CD4-positive, alpha-beta memory T cell (primary cell): ENCODE results near the gene RMC1. TPM values are rescaled to one million over a fixed set of nuclear protein-coding genes. Genes with fewer than 3 reads are reported as not detected.
"Not testable (repeated sequence)": the region's sequence is repeated elsewhere in the genome, so short reads cannot be mapped to it uniquely, and the experiment has no call there.

Source experiments
- CTCF ChIA-PET: fragments of 350-600 bp; sonication (Branson Sonifier 250); formaldehyde crosslinking; loops from one replicate; lab custom pipeline; 2021; ENCODE audit warnings: inconsistent platforms; ENCODE audit not compliant: partially characterized antibody; lab: Charles Lee
- POLR2A ChIA-PET: fragments of 350-600 bp; sonication (Branson Sonifier 250); formaldehyde crosslinking; loops from one replicate; lab custom pipeline; 2021; ENCODE audit not compliant: partially characterized antibody; lab: Charles Lee
- DNase-seq, 5 donors: peaks; one replicate each; pipeline versions ENCODE4 v3.0.0 to v3.0.0-alpha.2; 2020 to 2022; ENCODE audit warnings: mixed read lengths in 1 of 5
- H3K27ac ChIP-seq: one replicate; pipeline ENCODE4 v1.7.0; 2013; ENCODE audit warnings: low read depth, low read length
- H3K27me3 ChIP-seq: 2 replicates; pipeline ENCODE4 v1.7.0; 2013; ENCODE audit warnings: mild to moderate bottlenecking, low read length, moderate library complexity; ENCODE audit not compliant: insufficient read depth
- H3K36me3 ChIP-seq: 2 replicates; pipeline ENCODE4 v1.7.0; 2013; ENCODE audit warnings: mild to moderate bottlenecking, low read length, moderate library complexity; ENCODE audit not compliant: insufficient read depth
- H3K4me1 ChIP-seq: 2 replicates; pipeline ENCODE4 v1.7.0; 2013; ENCODE audit warnings: mild to moderate bottlenecking, low read length, moderate library complexity; ENCODE audit not compliant: insufficient read depth
- H3K4me3 ChIP-seq, 2 donors: one replicate each; pipeline ENCODE4 v1.7.0; 2013; ENCODE audit warnings: low read length in 2 of 2, mild to moderate bottlenecking in 1 of 2
- H3K9me3 ChIP-seq, 2 donors: one replicate each; pipeline ENCODE4 v1.7.0; 2013; ENCODE audit warnings: low read length in 2 of 2, control low read depth in 1 of 2; ENCODE audit not compliant: control insufficient read depth in 1 of 2
- H3K27ac Mint-ChIP-seq, 7 donors: one replicate each; pipeline ENCODE4 v1.8.0; 2020 to 2021; ENCODE audit warnings: mixed read lengths in 7 of 7, mild to moderate bottlenecking in 6 of 7, inconsistent platforms in 3 of 7, moderate library complexity in 3 of 7
- H3K27me3 Mint-ChIP-seq, 2 donors: one replicate each; pipeline ENCODE4 v1.8.0; 2020 to 2021; ENCODE audit warnings: mixed read lengths in 2 of 2
- H3K36me3 Mint-ChIP-seq, 2 donors: one replicate each; pipeline ENCODE4 v1.8.0; 2020 to 2021; ENCODE audit warnings: mixed read lengths in 2 of 2, inconsistent platforms in 1 of 2, mild to moderate bottlenecking in 1 of 2
- H3K4me1 Mint-ChIP-seq, 4 donors: one replicate each; pipeline ENCODE4 v1.8.0; 2020 to 2021; ENCODE audit warnings: mixed read lengths in 4 of 4, mild to moderate bottlenecking in 1 of 4
- H3K4me3 Mint-ChIP-seq, 8 donors: one replicate each; pipeline ENCODE4 v1.8.0; 2020 to 2021; ENCODE audit warnings: mixed read lengths in 8 of 8, mild to moderate bottlenecking in 7 of 8, moderate library complexity in 6 of 8, inconsistent platforms in 3 of 8
- H3K9me3 Mint-ChIP-seq, 8 donors: one replicate each; pipeline ENCODE4 v1.8.0; 2020 to 2021; ENCODE audit warnings: mixed read lengths in 8 of 8, mild to moderate bottlenecking in 5 of 8, inconsistent platforms in 3 of 8, moderate library complexity in 1 of 8
- intact Hi-C: fragments of 100-400 bp; cut with micrococcal nuclease; formaldehyde crosslinking; loops from one replicate; pipeline ENCODE4 v1.15.1; 2023
- polyA plus RNA-seq, 2 donors: library from polyadenylated mRNA; unstranded; fragments of 300-500 nt; fragmentation: Illumina TruSeq; gene quantifications; one replicate each; pipeline ENCODE4 v1.2.3, GENCODE V29; 2021
- total RNA-seq, 2 experiments: library from RNA; stranded (reverse); gene quantifications; one replicate each; pipeline ENCODE4 v1.2.3, GENCODE V29; 2021

The RMC1 gene
- total and polyA plus RNA-seq, 4 experiments from 2014 or later, result 42.7 to 56.6 (median 51.2) TPM

- peak overlapping the region; percentile 89 to 97 (median 94) for H3K4me3 Mint-ChIP-seq
- CTCF ChIA-PET, result interaction anchor here (1.2 to 3.6 kb wide), 6 partner anchors 11 to 199 kb away, joined by 4 to 27 read pairs (median 4); no protein-coding TSS in a partner anchor
- intact Hi-C loops, result loop anchor here (1.0 to 5.0 kb wide), 3 partner anchors 12 to 572 kb away; partner anchors contain the start of gene RBBP8
- H3K27me3 Mint-ChIP-seq, result no peaks in the 10 kb centered on the region
- H3K4me1 ChIP-seq, result peaks cover 40% of the 10 kb centered on the region
- H3K36me3 Mint-ChIP-seq, result peaks cover 27 to 38% of the 10 kb centered on the region in 2 donors
- H3K27ac Mint-ChIP-seq, result peak overlapping the region; percentile 89 to 98 (median 94)
- peak; percentile 20 to 44 (median 37) for DNase-seq
- peak overlapping the region in 1 of 2 donors; percentile 85 for H3K4me3 ChIP-seq
- H3K9me3 ChIP-seq, result no peaks in the 10 kb centered on the region
- peak overlapping the region; percentile 82 for H3K27ac ChIP-seq
- H3K9me3 Mint-ChIP-seq, result no peaks in the 10 kb centered on the region
- POLR2A ChIA-PET, result interaction anchor here (0.6 to 2.1 kb wide), 6 partner anchors 11 to 83 kb away, joined by 3 to 10 read pairs (median 6); partner anchors contain the start of genes NPC1 and RIOK3
- no peaks in the 10 kb centered on the region for H3K27me3 ChIP-seq
- H3K4me1 Mint-ChIP-seq, result peaks cover 29 to 71% (median 49%) of the 10 kb centered on the region in 4 donors
- H3K36me3 ChIP-seq, result peaks cover 12% of the 10 kb centered on the region
Observed at GRCh38 chr18:23504720-23505119, 1.4 kb downstream of the RMC1 start.

GRCh38 chr18:23506393-23506792, 3.1 kb downstream of the RMC1 start:
- peak overlapping the region in 3 of 7 donors; percentile 57 to 90 (median 60) for H3K27ac Mint-ChIP-seq
- H3K4me3 Mint-ChIP-seq, result peak overlapping the region in 5 of 8 donors; percentile 10 to 68 (median 39)
- ChIA-PET POLR2A (no interaction called here), CTCF (interaction anchor here (1.3 to 3.6 kb wide), 3 partner anchors 9 to 82 kb away, joined by 3 to 27 read pairs (median 7); no protein-coding TSS in a partner anchor)
- H3K9me3 Mint-ChIP-seq, result no peaks in the 10 kb centered on the region
- Histone ChIP-seq H3K4me1 (peaks cover 40% of the 10 kb centered on the region), H3K27ac (no peak overlapping the region), H3K9me3 (no peaks in the 10 kb centered on the region), H3K36me3 (peaks cover 26% of the 10 kb centered on the region), H3K27me3 (no peaks in the 10 kb centered on the region), H3K4me3 (no peak overlapping the region)
- intact Hi-C loops, result no loop called here
- H3K27me3 Mint-ChIP-seq, result no peaks in the 10 kb centered on the region
- DNase-seq, result no peak
- peaks cover 29 to 72% (median 48%) of the 10 kb centered on the region in 4 donors for H3K4me1 Mint-ChIP-seq
- H3K36me3 Mint-ChIP-seq, result peaks cover 38 to 50% of the 10 kb centered on the region in 2 donors

GRCh38 chr18:23510923-23511322, 7.6 kb downstream of the RMC1 start:
- Histone ChIP-seq H3K4me1 (peaks cover 20% of the 10 kb centered on the region), H3K36me3 (peaks cover 35% of the 10 kb centered on the region)
- H3K9me3 ChIP-seq, H3K9me3 Mint-ChIP-seq, intact Hi-C loops, H3K27me3 Mint-ChIP-seq, H3K4me3 Mint-ChIP-seq, H3K4me3 ChIP-seq, DNase-seq, H3K27me3 ChIP-seq, H3K27ac ChIP-seq: not testable (repeated sequence)
- H3K4me1 Mint-ChIP-seq, result peaks cover 18 to 57% (median 40%) of the 10 kb centered on the region in 4 donors
- POLR2A ChIA-PET, result interaction anchor here (0.9 to 1.3 kb wide), 4 partner anchors 8 to 75 kb away, joined by 3 to 5 read pairs (median 3); partner anchors contain the start of gene RMC1
- peak overlapping the region in 1 of 7 donors; percentile 29 for H3K27ac Mint-ChIP-seq
- H3K36me3 Mint-ChIP-seq, result peaks cover 49 to 70% of the 10 kb centered on the region in 2 donors
- CTCF ChIA-PET, result interaction anchor here (0.9 to 2.2 kb wide), 3 partner anchors 13 to 76 kb away, joined by 3 to 10 read pairs (median 4); partner anchors contain the start of gene NPC1

GRCh38 chr18:23512216-23512615, 8.9 kb downstream of the RMC1 start:
- H3K27ac ChIP-seq, H3K9me3 ChIP-seq, H3K27me3 ChIP-seq, DNase-seq, H3K9me3 Mint-ChIP-seq, H3K27me3 Mint-ChIP-seq, intact Hi-C loops, H3K4me3 ChIP-seq: not testable (repeated sequence)
- H3K27ac Mint-ChIP-seq, result peak overlapping the region in 6 of 7 donors; percentile 25 to 92 (median 78)
- POLR2A ChIA-PET, result interaction anchor here (0.6 to 1.3 kb wide), 4 partner anchors 8 to 28 kb away, joined by 3 to 5 read pairs (median 3); partner anchors contain the start of gene RMC1
- H3K36me3 ChIP-seq, result peaks cover 41% of the 10 kb centered on the region
- H3K36me3 Mint-ChIP-seq, result peaks cover 44 to 68% of the 10 kb centered on the region in 2 donors
- H3K4me1 ChIP-seq, result peaks cover 17% of the 10 kb centered on the region
- H3K4me1 Mint-ChIP-seq, result peaks cover 14 to 50% (median 34%) of the 10 kb centered on the region in 4 donors
- H3K4me3 Mint-ChIP-seq, result peak overlapping the region in 1 of 8 donors; percentile 26
- CTCF ChIA-PET, result interaction anchor here (0.6 to 1.3 kb wide), 4 partner anchors 11 to 90 kb away, joined by 3 to 4 read pairs (median 3); no protein-coding TSS in a partner anchor

GRCh38 chr18:23512641-23513040, 9.3 kb downstream of the RMC1 start:
- Mint-ChIP-seq H3K9me3 (peaks cover 0 to 2% (median 0%) of the 10 kb centered on the region in 8 donors), H3K27ac (peak overlapping the region; percentile 47 to 92 (median 79)), H3K36me3 (peaks cover 41 to 68% of the 10 kb centered on the region in 2 donors), H3K27me3 (no peaks in the 10 kb centered on the region), H3K4me1 (peaks cover 14 to 45% (median 31%) of the 10 kb centered on the region in 4 donors), H3K4me3 (peak overlapping the region in 2 of 8 donors; percentile 26 to 64)
- ChIA-PET POLR2A (interaction anchor here (0.6 to 1.3 kb wide), 3 partner anchors 9 to 28 kb away, joined by 3 read pairs; no protein-coding TSS in a partner anchor), CTCF (interaction anchor here (0.6 to 1.3 kb wide), 3 partner anchors 11 to 91 kb away, joined by 3 to 4 read pairs (median 3); no protein-coding TSS in a partner anchor)
- no peak for DNase-seq
- Histone ChIP-seq H3K4me3 (no peak overlapping the region), H3K27me3 (no peaks in the 10 kb centered on the region), H3K4me1 (peaks cover 13% of the 10 kb centered on the region), H3K9me3 (no peaks in the 10 kb centered on the region), H3K27ac (no peak overlapping the region), H3K36me3 (peaks cover 46% of the 10 kb centered on the region)
- intact Hi-C loops, result no loop called here

GRCh38 chr18:23515911-23516546, 12.7 kb downstream of the RMC1 start:
- H3K36me3 ChIP-seq, result peaks cover 50% of the 10 kb centered on the region
- H3K27me3 ChIP-seq, result no peaks in the 10 kb centered on the region
- peaks cover 0 to 2% (median 0%) of the 10 kb centered on the region in 8 donors for H3K9me3 Mint-ChIP-seq
- no peak overlapping the region for H3K4me3 ChIP-seq
- H3K27me3 Mint-ChIP-seq, result no peaks in the 10 kb centered on the region
- DNase-seq, result peak; percentile 71 to 75 (median 75)
- H3K27ac Mint-ChIP-seq, result peak overlapping the region; percentile 39 to 91 (median 82)
- peaks cover 13% of the 10 kb centered on the region for H3K4me1 ChIP-seq
- no peaks in the 10 kb centered on the region for H3K9me3 ChIP-seq
- POLR2A ChIA-PET, result interaction anchor here (1.2 to 2.9 kb wide), 7 partner anchors 11 to 71 kb away, joined by 3 to 16 read pairs (median 5); partner anchors contain the start of gene RMC1
- CTCF ChIA-PET, result interaction anchor here (0.7 to 4.5 kb wide), 34 partner anchors 8 to 636 kb away, joined by 3 to 85 read pairs (median 6); partner anchors contain the start of genes NPC1 and RMC1
- peaks cover 37 to 77% of the 10 kb centered on the region in 2 donors for H3K36me3 Mint-ChIP-seq
- H3K27ac ChIP-seq, result no peak overlapping the region
- no peak overlapping the region for H3K4me3 Mint-ChIP-seq
- H3K4me1 Mint-ChIP-seq, result peaks cover 9 to 30% (median 20%) of the 10 kb centered on the region in 4 donors
- intact Hi-C loops, result loop anchor here (1.0 to 5.0 kb wide), 3 partner anchors 12 to 296 kb away; partner anchors contain the start of gene NPC1
